HG02938 (cell line): ENCODE results near the gene CLEC2D.
"Not testable (repeated sequence)": the region's sequence is repeated elsewhere in the genome, so short reads cannot be mapped to it uniquely, and the experiment has no call there.

Experiments used
- ATAC-seq: cut with Tn5 transposase; IDR thresholded peaks from one replicate; pipeline ENCODE4 v1.9.1; 2021; ENCODE audit warnings: mild to moderate bottlenecking, moderate library complexity; ENCODE audit not compliant: unreplicated experiment

CLEC2D gene

DNA sequence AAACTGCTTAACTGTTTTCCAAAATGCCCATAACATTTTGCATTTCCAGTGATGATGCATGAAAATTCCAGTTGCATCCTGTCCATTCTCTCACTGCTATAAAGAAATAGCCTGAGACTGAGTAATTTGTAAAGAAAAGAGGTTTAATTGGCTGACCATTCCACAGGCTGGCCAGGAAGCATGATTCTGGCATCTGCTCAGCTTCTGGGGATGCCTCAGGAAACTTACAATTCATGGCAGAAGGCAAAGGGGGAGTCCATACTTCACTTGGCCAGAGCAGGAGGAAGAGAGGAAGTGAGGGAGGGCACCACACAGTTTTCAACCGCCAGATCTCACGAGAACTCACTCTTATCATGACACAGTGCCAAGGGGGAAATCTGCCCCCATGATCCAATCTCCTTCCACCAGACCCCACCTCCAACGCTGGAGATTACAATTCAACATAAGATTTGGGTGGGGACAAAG is 18.2 kb upstream of the CLEC2D start:
- no peak for ATAC-seq

GRCh38 chr12:9660046-9660445 is 9.5 kb upstream of the CLEC2D start:
- ATAC-seq = no peak

GRCh38 chr12:9661720-9662119 is 7.8 kb upstream of the CLEC2D start:
- ATAC-seq = no peak

DNA sequence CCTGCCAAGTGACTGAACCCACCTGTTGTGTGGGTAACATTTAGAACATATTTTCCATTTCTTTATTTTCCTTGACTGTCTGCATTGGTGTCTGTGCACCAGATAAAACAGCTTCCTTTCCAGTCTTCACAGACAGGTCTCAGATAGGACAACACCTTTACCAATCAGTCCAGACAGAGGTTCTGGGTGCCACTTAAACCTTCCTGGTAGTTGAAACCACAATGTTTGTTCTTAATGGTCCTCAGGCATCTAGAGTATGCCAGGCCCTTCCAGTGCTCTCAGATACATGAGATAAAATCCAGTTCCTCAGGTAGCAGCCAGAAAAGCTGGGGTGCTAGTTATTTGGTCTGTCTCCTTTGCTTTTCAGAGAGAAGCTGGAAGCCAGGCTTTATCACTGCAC is 7.0 kb upstream of the CLEC2D start:
- ATAC-seq = no peak

GRCh38 chr12:9667403-9668160 is 1.9 kb upstream of the CLEC2D start:
- peak; percentile 46 for ATAC-seq

DNA sequence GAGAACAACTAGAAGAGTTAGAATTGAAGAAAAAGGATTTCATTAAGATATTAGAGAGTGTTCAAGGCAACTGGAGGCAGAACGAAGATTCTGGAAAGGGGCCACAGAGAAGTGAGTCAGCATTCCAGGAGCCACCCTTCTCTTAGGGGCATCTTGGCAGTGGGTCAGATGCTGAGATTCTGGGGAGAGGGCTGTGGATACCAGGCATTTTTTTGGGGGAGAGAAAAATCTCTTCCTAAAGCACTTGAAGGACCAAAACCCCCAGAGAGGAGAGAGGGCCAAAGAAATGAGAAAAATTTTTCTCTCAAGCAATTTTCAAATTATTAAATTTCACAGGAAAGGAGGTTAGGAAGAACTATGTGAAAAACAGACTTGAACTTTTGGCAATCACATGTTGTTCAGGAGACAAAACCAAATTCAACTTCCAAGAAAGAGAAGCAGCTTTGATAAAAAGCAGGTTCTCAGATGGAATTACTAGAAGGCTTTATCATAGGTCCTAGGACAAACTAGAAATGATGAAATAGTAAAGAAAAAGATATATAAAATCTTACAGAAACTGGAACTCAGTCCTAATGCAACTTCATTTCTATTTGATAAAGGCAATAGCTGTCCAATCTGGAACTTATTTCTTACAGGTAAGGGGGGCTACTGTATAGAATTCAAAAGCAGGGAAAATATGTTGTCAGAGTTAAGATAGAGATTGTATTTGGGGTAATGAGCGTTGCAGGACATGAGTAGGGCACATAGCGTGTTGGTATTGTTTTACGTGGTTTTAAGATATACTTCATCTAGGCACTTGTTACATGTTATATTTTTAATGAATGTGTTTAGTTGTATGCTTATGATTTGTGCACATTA is 1.1 kb upstream of the CLEC2D start:
- no peak for ATAC-seq

GRCh38 chr12:9669019-9669326 is 540 bp upstream of the CLEC2D start:
- ATAC-seq = no peak

GRCh38 chr12:9672340-9672739 is 2.8 kb downstream of the CLEC2D start:
- ATAC-seq = not testable (repeated sequence)

DNA sequence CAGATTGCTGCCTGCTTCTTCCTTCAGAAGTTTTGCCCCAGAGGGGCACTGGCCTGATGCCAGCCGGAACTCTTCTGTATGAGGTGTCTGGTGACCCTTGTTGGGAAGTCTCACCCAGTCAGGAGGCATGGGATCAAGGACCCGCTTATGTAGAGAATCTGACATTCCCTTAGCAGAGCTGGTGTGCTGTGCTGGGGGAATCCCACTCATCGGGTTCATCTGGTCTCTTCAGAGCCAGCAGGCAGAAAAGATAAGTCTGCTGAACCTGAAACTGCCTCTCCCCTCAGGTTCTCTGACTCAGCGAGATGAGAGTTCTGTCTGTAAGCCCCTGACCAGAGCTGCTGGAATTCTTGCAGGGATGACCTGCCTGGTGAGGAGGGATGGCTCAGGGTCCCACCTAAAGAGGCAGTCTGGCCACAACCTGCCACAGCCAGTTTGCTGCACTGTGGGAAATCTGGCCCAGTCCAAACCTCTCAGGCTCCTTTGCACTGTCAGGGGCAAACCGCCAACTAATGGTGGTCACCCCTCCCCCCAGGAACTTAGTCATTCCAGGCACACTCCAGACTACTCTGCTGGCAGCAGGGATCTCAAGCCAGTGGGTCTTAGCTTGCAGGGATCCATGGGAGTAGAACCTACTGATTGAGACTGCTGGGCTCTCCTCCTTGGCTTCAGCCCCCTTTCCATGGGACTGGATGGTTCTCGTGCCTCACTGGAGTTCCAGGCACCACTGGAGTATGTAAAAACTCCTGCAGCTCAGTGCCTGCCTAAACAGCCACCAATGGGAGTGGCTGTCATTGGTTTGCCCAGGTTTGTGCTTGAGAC is 4.1 kb downstream of the CLEC2D start:
- peak; percentile 36 for ATAC-seq

DNA sequence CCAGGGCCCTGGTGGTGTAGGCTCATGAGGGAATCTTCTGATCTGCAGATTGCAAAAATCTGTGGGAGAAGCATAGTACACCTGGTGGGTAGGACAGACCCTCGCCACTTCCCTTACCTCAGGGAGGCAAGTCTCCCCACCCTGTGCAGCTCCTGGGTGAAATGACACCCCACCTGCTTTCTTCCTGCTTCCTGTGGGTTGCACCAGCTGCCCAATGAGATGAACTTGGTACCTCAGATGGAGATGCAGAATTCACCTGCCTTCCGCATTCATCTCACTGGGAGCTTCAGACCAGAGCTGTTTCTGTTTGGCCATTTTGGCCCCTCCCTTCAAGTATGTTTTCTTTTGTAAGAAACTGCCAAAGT is 4.7 kb downstream of the CLEC2D start:
- ATAC-seq = no peak

DNA sequence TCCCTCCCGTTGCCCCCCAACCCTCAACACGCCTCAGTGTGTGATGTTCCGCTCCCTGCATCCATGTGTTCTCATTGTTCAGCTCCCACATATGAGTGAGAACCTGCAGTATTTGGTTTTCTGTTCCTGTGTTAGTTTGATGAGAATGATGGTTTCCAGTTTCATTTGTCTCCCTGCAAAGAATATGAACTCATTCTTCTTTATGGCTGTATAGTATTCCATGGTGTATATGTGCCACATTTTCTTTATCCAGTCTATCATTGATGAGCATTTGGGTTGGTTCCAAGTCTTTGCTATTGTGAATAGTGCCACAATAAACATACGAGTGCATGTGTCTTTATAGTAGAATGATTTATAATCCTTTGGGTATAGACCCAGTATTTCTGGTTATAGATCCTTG is 13.0 kb downstream of the CLEC2D start:
- ATAC-seq = not testable (repeated sequence)

- ATAC-seq = not testable (repeated sequence)
Observed at GRCh38 chr12:9682949-9683348, 13.4 kb downstream of the CLEC2D start.

DNA sequence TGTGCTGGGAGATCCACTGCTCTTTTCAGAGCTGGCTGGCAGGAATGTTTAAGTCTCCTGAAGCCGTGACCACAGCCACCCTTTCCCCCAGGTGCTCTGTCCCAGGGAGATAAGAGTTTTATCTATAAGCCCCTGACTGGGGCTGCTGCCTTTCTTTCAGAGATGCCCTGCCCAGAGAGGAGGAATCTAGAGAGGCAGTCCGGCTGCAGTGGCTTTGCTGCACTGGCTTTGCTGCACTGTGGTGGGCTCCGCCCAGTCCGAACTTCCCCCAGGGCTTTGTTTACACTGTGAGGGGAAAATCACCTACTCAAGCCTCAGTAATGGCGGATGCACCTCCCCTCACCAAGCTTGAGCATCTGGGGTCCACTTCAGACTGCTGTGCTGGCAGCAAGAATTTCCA is 15.9 kb downstream of the CLEC2D start:
- ATAC-seq = not testable (repeated sequence)

GRCh38 chr12:9685915-9686314 is 16.4 kb downstream of the CLEC2D start:
- ATAC-seq = no peak

DNA sequence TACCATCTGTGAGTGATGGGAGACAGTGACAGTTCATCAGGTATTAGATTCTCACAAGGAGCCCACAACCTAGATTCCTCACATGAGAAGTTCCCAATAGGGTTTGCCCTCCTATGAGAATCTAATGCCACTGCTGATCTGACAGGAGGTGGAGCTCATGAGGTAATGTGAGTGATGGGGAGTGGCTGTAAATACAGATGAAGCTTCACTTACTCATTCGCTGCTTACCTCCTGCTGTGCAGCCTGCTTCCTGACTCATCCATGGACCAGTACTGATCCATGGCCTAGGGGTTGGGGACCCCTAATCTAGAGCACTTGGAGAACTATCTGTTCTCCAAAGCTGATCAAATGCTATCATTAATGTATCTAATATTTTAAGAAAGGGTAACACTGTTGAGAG is 17.7 kb downstream of the CLEC2D start:
- ATAC-seq = no peak

DNA sequence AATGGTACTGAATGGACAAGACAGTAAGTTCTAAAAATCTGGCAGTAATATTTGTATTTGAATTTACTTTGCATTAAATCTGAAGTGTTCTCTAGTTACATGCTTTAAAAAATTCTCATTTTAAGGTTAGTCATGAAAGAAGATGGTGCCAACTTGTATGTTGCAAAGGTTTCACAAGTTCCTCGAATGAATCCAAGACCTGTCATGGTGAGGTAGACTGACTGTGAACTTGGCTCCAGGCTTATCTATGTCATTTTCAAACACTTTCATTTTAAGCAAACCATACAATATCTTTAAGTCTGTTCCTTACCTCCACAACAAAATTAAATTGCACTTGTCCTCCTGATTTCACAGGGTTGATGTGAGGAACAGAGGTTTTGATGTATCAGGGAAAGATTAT is 23.4 kb downstream of the CLEC2D start:
- no peak for ATAC-seq

DNA sequence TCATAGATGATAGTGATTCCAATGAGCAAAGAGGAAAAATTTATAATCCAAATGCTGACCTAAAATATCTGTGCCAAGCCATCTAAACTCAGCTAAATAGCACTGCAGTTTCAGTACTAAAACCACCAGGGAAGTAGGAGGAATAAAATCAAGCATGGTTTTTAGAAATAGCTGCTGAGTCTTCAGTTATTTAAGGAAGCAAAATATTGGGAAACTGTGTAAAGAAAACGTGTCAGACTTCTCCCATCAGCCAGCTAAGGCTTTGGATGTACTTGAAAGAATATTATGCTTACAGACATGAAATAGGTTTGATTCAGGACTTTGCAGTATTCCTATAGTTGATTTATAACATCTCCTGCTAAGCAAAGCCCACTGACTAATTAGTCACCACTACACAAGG is 24.7 kb downstream of the CLEC2D start:
- no peak for ATAC-seq

DNA sequence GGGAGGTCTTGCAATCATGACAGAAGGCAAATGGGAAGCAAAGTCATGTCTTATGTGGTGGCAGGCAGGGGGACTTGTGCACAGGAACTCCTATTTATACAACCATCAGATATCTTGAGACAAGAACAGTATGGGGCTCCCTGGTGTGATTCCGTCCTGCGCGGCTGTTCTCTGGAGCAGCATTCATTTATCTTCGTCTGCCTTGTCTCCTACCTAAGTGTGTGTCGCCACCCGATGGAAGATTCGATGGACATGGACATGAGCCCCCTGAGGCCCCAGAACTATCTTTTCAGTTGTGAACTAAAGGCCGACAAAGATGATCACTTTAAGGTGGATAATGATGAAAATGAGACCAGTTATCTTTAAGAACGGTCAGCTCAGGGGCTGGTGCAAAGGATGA is 25.6 kb downstream of the CLEC2D start:
- ATAC-seq = not testable (repeated sequence)

DNA sequence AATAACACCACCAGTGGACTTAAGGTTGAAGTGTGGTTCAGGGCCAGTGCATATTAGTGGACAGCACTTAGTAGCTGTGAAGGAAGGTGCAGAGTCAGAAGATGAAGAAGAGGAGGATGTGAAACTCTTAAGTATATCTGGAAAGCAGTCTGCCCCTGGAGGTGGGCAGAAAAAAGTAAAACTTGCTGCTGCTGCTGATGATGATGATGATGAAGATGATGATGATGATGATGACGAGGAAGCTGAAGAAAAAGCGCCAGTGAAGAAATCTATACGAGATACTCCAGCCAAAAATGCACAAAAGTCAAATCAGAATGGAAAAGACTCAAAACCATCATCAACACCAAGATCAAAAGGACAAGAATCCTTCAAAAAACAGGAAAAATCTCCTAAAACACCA is 26.1 kb downstream of the CLEC2D start:
- ATAC-seq = not testable (repeated sequence)

DNA sequence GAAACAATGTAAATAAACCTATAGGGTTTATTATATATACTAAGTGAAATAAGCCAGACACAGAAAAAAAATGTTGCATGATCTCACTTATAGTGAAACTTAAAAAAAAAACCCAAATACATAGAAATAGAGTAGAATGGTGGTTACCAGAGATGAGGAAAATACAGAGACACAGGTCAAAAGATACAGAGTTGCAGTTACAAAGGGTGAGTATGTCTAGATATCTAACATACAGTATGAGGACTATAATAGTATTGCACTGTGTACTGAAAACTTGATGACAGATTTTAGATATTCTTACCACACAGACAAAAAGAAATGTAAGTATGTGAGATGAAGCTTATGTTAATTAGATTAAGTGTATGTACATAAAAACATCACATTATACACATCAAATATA is 28.1 kb downstream of the CLEC2D start:
- no peak for ATAC-seq

GRCh38 chr12:9698681-9699080 is 29.2 kb downstream of the CLEC2D start:
- ATAC-seq = no peak
